ENCODE measurements around the gene HADHA.

The HADHA gene

DNA sequence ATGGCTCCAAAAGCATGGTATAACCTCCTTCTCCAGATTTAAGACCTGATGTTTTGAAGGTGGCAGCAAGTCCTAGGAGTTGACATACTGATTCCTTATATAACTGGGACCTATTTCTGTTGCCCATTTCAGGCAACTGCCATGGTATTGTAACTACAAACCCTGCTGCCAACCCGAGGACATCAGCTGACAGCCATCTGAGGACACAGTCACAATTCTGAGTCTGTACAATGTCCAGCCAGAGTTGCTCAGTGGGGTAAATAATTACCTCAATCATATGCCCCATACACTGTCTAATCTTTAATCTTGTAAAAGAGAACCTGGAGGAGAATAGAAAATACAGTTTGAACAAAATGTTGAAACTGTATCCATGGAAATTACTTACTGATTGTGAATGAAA, 80.2 kb downstream of the HADHA start:
- 87% methylated on average over 1 of the region's 1 CpG for WGBS
- H3K9me3 ChIP-seq (ENCODE audit: insufficient read depth, low read depth, low read length) = no peaks in the 10 kb centered on the region
- no peak overlapping the region for H3K9ac ChIP-seq (ENCODE audit: low read depth, low read length)
- no peaks in the 10 kb centered on the region for H3K4me1 ChIP-seq (ENCODE audit: insufficient read depth, low read length)
- no peaks in the 10 kb centered on the region for H3K36me3 ChIP-seq (ENCODE audit: insufficient read depth, low read length)
- no peaks in the 10 kb centered on the region for H3K27me3 ChIP-seq (ENCODE audit: insufficient read depth, low read length)
- no peak overlapping the region for H3K4me3 ChIP-seq (ENCODE audit: low read length)
- H3K27ac ChIP-seq (ENCODE audit: low read depth, low read length) = no peak overlapping the region

DNA sequence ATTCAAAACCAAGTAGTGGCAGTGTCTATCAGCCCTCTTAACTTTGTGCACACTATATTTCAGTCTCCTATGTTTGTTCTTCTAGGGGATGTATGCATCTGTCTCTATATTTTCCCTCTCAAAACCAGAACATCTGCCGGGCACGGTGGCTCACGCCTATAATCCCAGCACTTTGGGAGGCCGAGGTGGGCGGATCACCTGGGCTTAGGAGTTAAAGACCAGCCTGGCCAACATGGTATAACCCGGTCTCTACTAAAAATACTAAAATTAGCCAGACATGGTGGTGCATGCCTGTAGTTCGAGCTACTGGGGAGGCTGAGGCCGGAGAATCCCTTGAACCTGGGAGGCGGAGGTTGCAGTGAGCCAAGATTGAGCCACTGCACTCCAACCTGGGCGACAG, 81.5 kb downstream of the HADHA start:
- Histone ChIP-seq H3K9me3 (ENCODE audit: insufficient read depth, low read depth, low read length) (no peaks in the 10 kb centered on the region), H3K9ac (ENCODE audit: low read depth, low read length) (no peak overlapping the region), H3K27me3 (ENCODE audit: insufficient read depth, low read length) (no peaks in the 10 kb centered on the region), H3K4me1 (ENCODE audit: insufficient read depth, low read length) (no peaks in the 10 kb centered on the region), H3K36me3 (ENCODE audit: insufficient read depth, low read length) (no peaks in the 10 kb centered on the region), H3K4me3 (ENCODE audit: low read length) (no peak overlapping the region), H3K27ac (ENCODE audit: low read depth, low read length) (no peak overlapping the region)
- 93% methylated on average over 10 of the region's 10 CpGs for WGBS

DNA sequence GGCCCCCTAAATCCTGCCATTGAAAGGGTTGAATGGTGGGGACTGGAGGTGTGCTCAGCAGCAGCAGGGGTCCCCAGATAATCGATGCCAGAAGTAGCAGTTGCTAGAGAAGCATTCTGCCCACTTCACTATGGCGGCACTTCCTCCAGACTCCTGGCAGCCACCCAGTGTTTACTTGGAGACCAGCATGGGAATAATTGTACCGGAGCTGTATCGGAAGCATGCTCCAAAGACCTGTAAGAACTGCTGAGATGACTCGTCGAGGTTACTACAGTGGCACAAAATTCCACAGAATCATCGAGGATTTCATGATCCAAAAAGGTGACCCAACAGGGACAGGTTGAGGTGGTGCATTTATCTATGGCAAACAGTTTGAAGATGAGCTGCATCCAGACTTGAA, 82.5 kb downstream of the HADHA start:
- Histone ChIP-seq H3K27me3 (ENCODE audit: insufficient read depth, low read length) (no peaks in the 10 kb centered on the region), H3K36me3 (ENCODE audit: insufficient read depth, low read length) (no peaks in the 10 kb centered on the region), H3K9ac (ENCODE audit: low read depth, low read length) (no peak overlapping the region), H3K27ac (ENCODE audit: low read depth, low read length) (no peak overlapping the region), H3K9me3 (ENCODE audit: insufficient read depth, low read depth, low read length) (no peaks in the 10 kb centered on the region), H3K4me3 (ENCODE audit: low read length) (no peak overlapping the region), H3K4me1 (ENCODE audit: insufficient read depth, low read length) (no peaks in the 10 kb centered on the region)
- WGBS = 96% methylated on average over 7 of the region's 7 CpGs

DNA sequence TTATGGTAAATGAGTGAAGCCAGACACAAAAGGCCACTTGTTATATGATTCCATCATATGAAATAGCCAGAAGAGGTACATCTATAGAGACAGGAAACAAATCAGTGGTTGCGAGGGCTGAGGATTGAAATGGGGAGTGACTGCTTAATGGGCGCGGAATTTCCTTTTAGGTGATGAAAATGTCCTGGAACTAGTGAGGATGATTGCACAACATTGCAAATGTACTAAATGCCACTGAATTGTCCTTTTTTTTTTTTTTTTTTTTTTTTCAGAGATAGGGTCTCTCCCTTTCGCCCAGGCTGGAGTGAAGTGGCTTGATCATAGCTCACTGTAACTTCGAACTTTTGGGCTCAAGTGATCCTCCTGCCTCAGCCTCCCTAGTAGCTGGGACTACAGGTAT, 86.9 kb downstream of the HADHA start:
- 95% methylated on average over 5 of the region's 5 CpGs for WGBS

DNA sequence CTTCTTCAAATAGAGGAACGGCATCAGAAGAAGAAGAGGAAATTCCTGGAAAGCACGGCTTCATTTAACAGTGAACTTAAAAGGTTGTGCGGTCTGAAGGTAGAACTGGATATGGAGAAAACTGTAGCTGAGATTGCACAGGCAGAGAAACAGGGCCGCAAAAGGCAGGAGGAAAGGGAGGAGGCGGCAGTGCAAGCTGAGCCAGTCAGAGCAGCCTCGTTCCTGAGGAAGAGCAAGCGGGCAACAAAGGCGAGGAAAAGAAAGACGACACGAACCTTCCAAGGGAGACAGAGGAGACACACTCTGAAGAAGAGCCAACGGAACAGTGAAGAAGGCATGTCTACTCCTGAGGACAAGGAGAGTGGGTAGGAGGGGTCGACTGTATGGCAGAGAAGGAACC, 94.2 kb downstream of the HADHA start:
- Histone ChIP-seq H3K4me3 (ENCODE audit: low read length) (no peak overlapping the region), H3K9ac (ENCODE audit: low read depth, low read length) (no peak overlapping the region), H3K4me1 (ENCODE audit: insufficient read depth, low read length) (no peaks in the 10 kb centered on the region), H3K27ac (ENCODE audit: low read depth, low read length) (no peak overlapping the region), H3K9me3 (ENCODE audit: insufficient read depth, low read depth, low read length) (no peaks in the 10 kb centered on the region), H3K36me3 (ENCODE audit: insufficient read depth, low read length) (no peaks in the 10 kb centered on the region), H3K27me3 (ENCODE audit: insufficient read depth, low read length) (no peaks in the 10 kb centered on the region)
- WGBS = 87% methylated on average over 12 of the region's 12 CpGs

More for the DNA sequence above, 86.9 kb downstream of the HADHA start:
- H3K4me1 ChIP-seq (ENCODE audit: insufficient read depth, low read length) = no peaks in the 10 kb centered on the region
- no peaks in the 10 kb centered on the region for H3K9me3 ChIP-seq (ENCODE audit: insufficient read depth, low read depth, low read length)
- H3K9ac ChIP-seq (ENCODE audit: low read depth, low read length) = no peak overlapping the region
- H3K27ac ChIP-seq (ENCODE audit: low read depth, low read length) = no peak overlapping the region
- H3K4me3 ChIP-seq (ENCODE audit: low read length) = no peak overlapping the region
- no peaks in the 10 kb centered on the region for H3K27me3 ChIP-seq (ENCODE audit: insufficient read depth, low read length)
- no peaks in the 10 kb centered on the region for H3K36me3 ChIP-seq (ENCODE audit: insufficient read depth, low read length)

DNA sequence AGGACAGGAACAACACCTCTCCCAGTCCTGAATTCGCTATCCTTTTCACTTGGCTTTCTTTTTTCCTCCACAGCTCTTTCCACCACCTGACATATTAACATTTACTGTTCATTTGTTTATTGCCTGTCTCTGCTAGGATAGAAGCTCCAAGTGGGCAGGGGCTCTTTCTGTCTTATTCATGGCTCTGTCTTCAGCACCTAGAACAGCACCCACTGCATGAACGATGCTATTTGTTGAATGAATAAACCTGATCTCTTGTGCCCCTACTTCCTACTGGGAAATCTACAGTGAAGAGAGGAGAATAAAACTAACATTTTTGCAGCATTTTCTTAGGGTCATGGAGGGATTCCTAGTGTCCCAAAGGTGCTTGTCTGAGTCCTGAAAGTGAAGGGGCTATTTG, 95.9 kb downstream of the HADHA start:
- H3K27ac ChIP-seq (ENCODE audit: low read depth, low read length) = no peak overlapping the region
- no peak overlapping the region for H3K9ac ChIP-seq (ENCODE audit: low read depth, low read length)
- no peaks in the 10 kb centered on the region for H3K9me3 ChIP-seq (ENCODE audit: insufficient read depth, low read depth, low read length)
- H3K4me3 ChIP-seq (ENCODE audit: low read length) = no peak overlapping the region
- no peaks in the 10 kb centered on the region for H3K27me3 ChIP-seq (ENCODE audit: insufficient read depth, low read length)
- H3K4me1 ChIP-seq (ENCODE audit: insufficient read depth, low read length) = no peaks in the 10 kb centered on the region
- H3K36me3 ChIP-seq (ENCODE audit: insufficient read depth, low read length) = no peaks in the 10 kb centered on the region
- WGBS = 45% methylated on average over 2 of the region's 2 CpGs

DNA sequence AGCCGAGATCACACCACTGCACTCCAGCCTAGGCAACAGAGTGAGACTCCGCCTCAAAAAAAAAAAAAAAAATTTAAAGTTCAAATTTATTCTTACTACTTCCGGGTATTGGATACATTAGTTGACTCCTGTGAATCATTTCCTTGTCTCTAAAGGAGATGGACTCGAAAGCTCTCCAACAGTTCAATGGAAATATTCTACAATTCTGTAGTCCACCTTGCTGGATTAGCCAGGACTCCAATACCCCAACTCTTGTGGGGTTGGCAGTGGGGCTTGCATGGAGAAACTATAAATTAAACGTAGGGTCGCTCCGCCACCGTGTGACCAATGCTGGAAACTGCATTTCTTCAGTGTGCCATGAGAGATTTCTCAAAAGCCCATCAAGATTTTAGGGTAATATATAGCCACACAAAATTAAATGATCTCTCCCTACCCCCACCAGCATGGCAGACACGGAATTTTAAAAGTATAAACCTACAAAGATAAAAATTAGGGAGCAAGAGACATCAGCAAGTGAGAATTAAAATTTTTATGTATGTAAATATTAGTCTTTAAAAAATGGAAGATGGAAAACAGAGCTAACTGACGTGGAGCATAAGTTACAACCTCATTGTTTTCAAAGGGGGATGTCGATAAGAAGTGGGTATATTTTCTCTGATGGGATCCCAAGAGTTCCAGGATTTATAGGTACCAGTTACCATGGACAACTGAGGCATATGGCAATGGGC, 99.3 kb downstream of the HADHA start:
- 42% methylated on average over 10 of the region's 11 CpGs for WGBS
- Histone ChIP-seq H3K4me3 (ENCODE audit: low read length) (no peak overlapping the region), H3K36me3 (ENCODE audit: insufficient read depth, low read length) (no peaks in the 10 kb centered on the region), H3K9ac (ENCODE audit: low read depth, low read length) (no peak overlapping the region), H3K27me3 (ENCODE audit: insufficient read depth, low read length) (no peaks in the 10 kb centered on the region), H3K27ac (ENCODE audit: low read depth, low read length) (no peak overlapping the region), H3K4me1 (ENCODE audit: insufficient read depth, low read length) (no peaks in the 10 kb centered on the region), H3K9me3 (ENCODE audit: insufficient read depth, low read depth, low read length) (no peaks in the 10 kb centered on the region)

DNA sequence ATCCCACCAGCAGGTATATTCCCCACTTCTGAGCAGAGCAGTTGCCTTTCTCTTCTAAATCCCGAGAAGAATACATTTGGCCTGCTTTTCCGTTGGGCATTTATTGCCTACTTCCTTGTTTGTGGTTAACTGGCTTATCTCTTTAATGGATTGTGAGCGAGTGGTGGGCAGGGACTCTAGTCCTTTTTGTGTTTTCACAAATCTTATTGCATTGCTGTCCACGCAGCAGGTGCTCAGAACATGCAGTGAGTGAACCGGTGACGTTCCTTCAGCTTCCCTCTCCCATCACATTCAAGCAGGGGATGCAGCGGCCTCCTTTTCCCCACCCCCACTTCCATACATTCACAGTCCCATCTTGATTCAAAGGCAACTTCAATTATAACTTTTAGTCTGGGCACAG, 100.4 kb downstream of the HADHA start:
- no peaks in the 10 kb centered on the region for H3K27me3 ChIP-seq (ENCODE audit: insufficient read depth, low read length)
- H3K4me1 ChIP-seq (ENCODE audit: insufficient read depth, low read length) = no peaks in the 10 kb centered on the region
- no peak overlapping the region for H3K9ac ChIP-seq (ENCODE audit: low read depth, low read length)
- no peaks in the 10 kb centered on the region for H3K36me3 ChIP-seq (ENCODE audit: insufficient read depth, low read length)
- WGBS = 85% methylated on average over 7 of the region's 7 CpGs
- no peak overlapping the region for H3K4me3 ChIP-seq (ENCODE audit: low read length)
- H3K27ac ChIP-seq (ENCODE audit: low read depth, low read length) = no peak overlapping the region
- no peaks in the 10 kb centered on the region for H3K9me3 ChIP-seq (ENCODE audit: insufficient read depth, low read depth, low read length)

DNA sequence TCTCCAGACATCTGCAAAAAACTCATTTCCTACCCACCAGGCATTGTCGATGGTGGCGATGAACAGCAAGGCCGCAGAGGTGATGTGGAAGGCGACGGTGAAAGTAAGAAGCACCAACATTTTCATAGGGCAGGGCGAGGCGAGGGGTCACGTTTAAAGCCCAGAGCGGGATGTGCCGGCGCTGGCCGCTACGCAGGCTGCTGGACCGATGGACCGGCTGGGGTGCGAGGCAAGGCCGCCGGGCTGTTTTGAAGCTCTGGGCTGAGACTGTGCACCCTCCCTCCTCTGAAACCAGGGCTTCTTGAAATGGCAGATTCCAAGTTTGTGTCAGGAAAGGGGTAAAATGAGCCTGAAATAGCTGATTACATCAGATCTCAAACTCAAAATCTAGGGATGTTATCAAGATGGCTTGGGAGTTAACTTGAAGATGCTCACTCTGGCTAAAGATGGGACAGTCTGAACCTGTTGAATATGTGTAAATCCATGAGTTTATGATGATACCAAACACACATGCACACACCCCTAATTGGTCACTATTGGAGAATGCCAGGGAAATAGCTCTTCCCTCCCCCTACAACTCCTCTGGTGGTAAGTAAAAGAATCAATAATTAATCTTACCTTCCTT, 103.2 kb downstream of the HADHA start:
- Histone ChIP-seq H3K9me3 (ENCODE audit: insufficient read depth, low read depth, low read length) (no peaks in the 10 kb centered on the region), H3K4me1 (ENCODE audit: insufficient read depth, low read length) (no peaks in the 10 kb centered on the region), H3K9ac (ENCODE audit: low read depth, low read length) (no peak overlapping the region), H3K27ac (ENCODE audit: low read depth, low read length) (no peak overlapping the region), H3K27me3 (ENCODE audit: insufficient read depth, low read length) (no peaks in the 10 kb centered on the region), H3K4me3 (ENCODE audit: low read length) (no peak overlapping the region), H3K36me3 (ENCODE audit: insufficient read depth, low read length) (peaks cover 4% of the 10 kb centered on the region; the same call in 1 of the 2 replicates)
- 94% methylated on average over 18 of the region's 18 CpGs for WGBS
